ENCODE measurements around the gene PPP2R3B.
"Not testable (repeated sequence)": the region's sequence is repeated elsewhere in the genome, so short reads cannot be mapped to it uniquely, and the experiment has no call there.

Gene PPP2R3B

GRCh38 chrX:317424-318067 lies 69.2 kb downstream of the PPP2R3B start:
- DNase-seq = no peak

- no peak for DNase-seq
Observed at GRCh38 chrX:316351-317325, 70.1 kb downstream of the PPP2R3B start.

GRCh38 chrX:314781-315595 lies 71.7 kb downstream of the PPP2R3B start:
- DNase-seq = no peak

- no peak for DNase-seq
Observed at GRCh38 chrX:314049-314448, 72.7 kb downstream of the PPP2R3B start.

GRCh38 chrX:313546-313945 lies 73.2 kb downstream of the PPP2R3B start:
- DNase-seq = no peak

GRCh38 chrX:312621-313331 lies 73.9 kb downstream of the PPP2R3B start:
- DNase-seq = no peak

- no peak for DNase-seq
Observed at GRCh38 chrX:311156-312129, 75.3 kb downstream of the PPP2R3B start.

GRCh38 chrX:310621-311155 lies 76.0 kb downstream of the PPP2R3B start:
- no peak for DNase-seq

- DNase-seq = no peak
Observed at GRCh38 chrX:308821-309520, 77.7 kb downstream of the PPP2R3B start.

- no peak for DNase-seq
Observed at GRCh38 chrX:307261-308111, 79.2 kb downstream of the PPP2R3B start.

- not testable (repeated sequence) for DNase-seq
Observed at GRCh38 chrX:306614-307251, 80.0 kb downstream of the PPP2R3B start.

GRCh38 chrX:305781-306613 lies 80.7 kb downstream of the PPP2R3B start:
- DNase-seq = not testable (repeated sequence)

GRCh38 chrX:302975-303374 lies 83.7 kb downstream of the PPP2R3B start:
- no peak for DNase-seq

GRCh38 chrX:300334-300733 lies 86.4 kb downstream of the PPP2R3B start:
- DNase-seq = no peak

- DNase-seq = no peak
Observed at GRCh38 chrX:298993-299392, 87.7 kb downstream of the PPP2R3B start.

GRCh38 chrX:295136-295535 lies 91.6 kb downstream of the PPP2R3B start:
- no peak for DNase-seq

All from activated naive CD4-positive, alpha-beta T cell treated with anti-CD3 and anti-CD28 coated beads, Interleukin-2, amount 50 U/mL, for 16 hours (primary cell).